Panc1 (cell line): ENCODE results near the gene INTS3. TPM values are rescaled to one million over a fixed set of nuclear protein-coding genes. Genes with fewer than 3 reads are reported as not detected.

Source experiments
- ATAC-seq: fragments of 200-7000 bp; cut with Tn5 transposase; 2 replicates; pipeline ENCODE4 v1.9.1; 2020; ENCODE audit warnings: mild to moderate bottlenecking, moderate library complexity
- BruUV-seq: library from RNA; stranded (reverse); fragments of 400-500 nt; replicated peaks from 2 replicates; lab custom pipeline; 2021; lab: Mats Ljungman, UMichigan
- CTCF ChIA-PET: fragments of 300-600 bp; sonication (Branson Sonifier 250); formaldehyde crosslinking; loops from one replicate; lab custom pipeline; 2022; ENCODE audit warnings: antibody characterized with exemption; lab: Charles Lee
- POLR2A ChIA-PET: fragments of 300-600 bp; sonication (Branson Sonifier 250); formaldehyde crosslinking; loops from one replicate; lab custom pipeline; 2022; ENCODE audit warnings: antibody characterized with exemption; lab: Charles Lee
- DNase-seq: peaks from one replicate; pipeline ENCODE4 v3.0.0-alpha.2; 2010; ENCODE audit warnings: low read depth, low spot score
- H3K27ac ChIP-seq: 2 replicates; pipeline ENCODE4 v1.5.1; 2011; ENCODE audit warnings: mild to moderate bottlenecking, low read length, inconsistent platforms
- H3K27me3 ChIP-seq: fragments of 200-500 bp; sonication (Bioruptor generic); 2 replicates; pipeline ENCODE4 v1.6.0; 2014; ENCODE audit warnings: low read length, inconsistent platforms; ENCODE audit not compliant: control insufficient read depth, insufficient read depth
- H3K36me3 ChIP-seq: fragments of 200-500 bp; sonication (Bioruptor generic); 2 replicates; pipeline ENCODE4 v1.5.1; 2014; ENCODE audit warnings: inconsistent platforms, mild to moderate bottlenecking, low read length, moderate library complexity; ENCODE audit not compliant: control insufficient read depth, insufficient read depth
- H3K4me1 ChIP-seq: 2 replicates; pipeline ENCODE4 v1.5.1; 2011; ENCODE audit warnings: inconsistent platforms, mild to moderate bottlenecking, low read length, moderate library complexity; ENCODE audit not compliant: control insufficient read depth, insufficient read depth
- H3K4me3 ChIP-seq, 2 experiments: 2 replicates each; pipeline ENCODE4 v1.5.1; 2011 to 2012; ENCODE audit warnings: low read depth in 2 of 2, low read length in 2 of 2, mild to moderate bottlenecking in 2 of 2, inconsistent platforms in 1 of 2, moderate library complexity in 1 of 2
- H3K9me3 ChIP-seq: fragments of 200-500 bp; sonication (Bioruptor generic); 2 replicates; pipeline ENCODE4 v1.5.1; 2014; ENCODE audit warnings: low read depth, mild to moderate bottlenecking, inconsistent platforms, low read length, moderate library complexity; ENCODE audit not compliant: control insufficient read depth, insufficient read depth
- CTCF ChIP-seq: fragments of 450-650 bp; IDR thresholded peaks from 2 replicates; pipeline ENCODE4 v1.5.1; 2017; ENCODE audit warnings: mild to moderate bottlenecking
- POLR2AphosphoS5 ChIP-seq: IDR thresholded peaks from 2 replicates; pipeline ENCODE4 v1.6.1; 2012; ENCODE audit warnings: mild to moderate bottlenecking, low read depth, low read length, moderate library complexity
- REST ChIP-seq, 2 experiments: IDR thresholded peaks; 2 replicates each; pipeline ENCODE4 v1.6.1; 2011 to 2012; ENCODE audit warnings: low read depth in 2 of 2, control low read depth in 1 of 2, low read length in 1 of 2, mild to moderate bottlenecking in 1 of 2, moderate library complexity in 1 of 2; ENCODE audit not compliant: insufficient read depth in 1 of 2
- SIN3A ChIP-seq: IDR thresholded peaks from 2 replicates; pipeline ENCODE4 v1.6.1; 2012; ENCODE audit warnings: low read depth, mild to moderate bottlenecking, low read length, moderate library complexity, borderline replicate concordance; ENCODE audit not compliant: insufficient read depth
- TCF7L2 ChIP-seq: IDR thresholded peaks from 2 replicates; pipeline ENCODE4 v1.6.1; 2011; ENCODE audit warnings: mild to moderate bottlenecking, low read depth, low read length, inconsistent platforms
- in situ Hi-C: cut with HindIII; loops from 2 replicates; pipeline ENCODE4 v1.10.0; 2016; ENCODE audit warnings: low sequenced_read_pairs, low pct_unique_long_range_greater_than_20kb
- intact Hi-C: fragments of 100-400 bp; cut with micrococcal nuclease; formaldehyde crosslinking; loops from one replicate; pipeline ENCODE4 v1.10.0; 2022; ENCODE audit not compliant: unreplicated experiment
- total RNA-seq: library from RNA; stranded (reverse); gene quantifications from one replicate; pipeline ENCODE4 v1.2.1, GENCODE V29; 2021; ENCODE audit not compliant: unreplicated experiment

INTS3 gene
- total RNA-seq, 1 experiment from 2014 or later = 77.3 TPM

GRCh38 chr1:153680120-153680403, 47.8 kb upstream of the INTS3 start:
- Histone ChIP-seq H3K9me3 (no peaks in the 10 kb centered on the region), H3K27ac (no peak overlapping the region), H3K36me3 (no peaks in the 10 kb centered on the region), H3K4me3 (no peak overlapping the region), H3K4me1 (peaks cover 10% of the 10 kb centered on the region; the same call in 1 of the 2 replicates), H3K27me3 (peaks cover 7% of the 10 kb centered on the region)
- ChIA-PET CTCF (interaction anchor here (0.7 to 0.9 kb wide), 2 partner anchors 57 to 326 kb away, joined by 3 to 19 read pairs; no protein-coding TSS in a partner anchor), POLR2A (no interaction called here)
- no TSS peak for BruUV-seq
- DNase-seq = no peak
- intact Hi-C loops (no loop called here), in situ Hi-C loops (no loop called here)
- ATAC-seq = no peak
- TF ChIP-seq SIN3A = no peak
- no peak for TF ChIP-seq POLR2AphosphoS5
- no peak for TF ChIP-seq REST (IDR thresholded peaks at IDR 0.05; ENCODE audit: insufficient read depth in 1 of 2, low read depth in 2 of 2, low read length in 1 of 2)
- TF ChIP-seq TCF7L2 = no peak
- TF ChIP-seq CTCF = no peak

- H3K27ac ChIP-seq = no peak overlapping the region
- ChIA-PET CTCF (no interaction called here), POLR2A (no interaction called here)
- H3K27me3 ChIP-seq = peaks cover 7% of the 10 kb centered on the region
- BruUV-seq = no TSS peak
- intact Hi-C loops (no loop called here), in situ Hi-C loops (no loop called here)
- no peaks in the 10 kb centered on the region for H3K36me3 ChIP-seq
- ATAC-seq = no peak
- no peaks in the 10 kb centered on the region for H3K9me3 ChIP-seq
- TF ChIP-seq TCF7L2 = no peak
- no peak for TF ChIP-seq REST (IDR thresholded peaks at IDR 0.05; ENCODE audit: insufficient read depth in 1 of 2, low read depth in 2 of 2, low read length in 1 of 2)
- TF ChIP-seq POLR2AphosphoS5 = no peak
- no peak for TF ChIP-seq SIN3A
- no peak for TF ChIP-seq CTCF
- H3K4me3 ChIP-seq = no peak overlapping the region
- peaks cover 7% of the 10 kb centered on the region; the same call in 1 of the 2 replicates for H3K4me1 ChIP-seq
- DNase-seq = no peak
These were observed 45.1 kb upstream of the INTS3 start for GRCh38 chr1:153682730-153683129.
